Measurements from ENCODE around the gene MED23.

DNA sequence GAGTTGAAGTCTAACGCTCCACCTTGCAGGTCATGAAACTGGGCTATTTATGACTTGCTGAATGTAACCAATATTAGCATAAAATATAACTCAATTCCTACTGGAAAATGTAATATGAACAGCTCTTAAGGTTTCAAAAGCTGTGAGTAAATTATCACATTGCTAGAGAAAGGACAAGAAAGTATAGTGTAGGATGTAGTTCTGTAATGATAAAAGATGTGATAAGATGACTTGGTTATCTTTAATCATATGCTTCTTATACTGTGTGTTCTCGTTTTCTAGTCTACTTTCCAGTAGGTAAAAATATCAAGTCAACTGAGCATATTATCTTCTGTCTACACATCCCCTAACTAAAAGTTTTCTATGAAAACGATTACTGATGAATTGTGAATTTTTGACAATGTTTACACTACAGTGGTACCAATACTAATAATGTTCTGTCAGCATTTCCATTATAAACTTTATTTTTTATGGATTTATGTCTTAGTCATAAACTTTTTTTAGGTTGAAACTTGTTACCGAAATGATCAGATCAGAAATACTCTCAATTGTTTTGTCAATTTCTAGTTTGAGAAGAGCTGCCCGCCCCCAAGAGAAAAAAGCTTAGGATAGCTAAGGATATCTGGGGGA, 14.6 kb downstream of the MED23 start:
- TF ChIP-seq, protein P1, sequence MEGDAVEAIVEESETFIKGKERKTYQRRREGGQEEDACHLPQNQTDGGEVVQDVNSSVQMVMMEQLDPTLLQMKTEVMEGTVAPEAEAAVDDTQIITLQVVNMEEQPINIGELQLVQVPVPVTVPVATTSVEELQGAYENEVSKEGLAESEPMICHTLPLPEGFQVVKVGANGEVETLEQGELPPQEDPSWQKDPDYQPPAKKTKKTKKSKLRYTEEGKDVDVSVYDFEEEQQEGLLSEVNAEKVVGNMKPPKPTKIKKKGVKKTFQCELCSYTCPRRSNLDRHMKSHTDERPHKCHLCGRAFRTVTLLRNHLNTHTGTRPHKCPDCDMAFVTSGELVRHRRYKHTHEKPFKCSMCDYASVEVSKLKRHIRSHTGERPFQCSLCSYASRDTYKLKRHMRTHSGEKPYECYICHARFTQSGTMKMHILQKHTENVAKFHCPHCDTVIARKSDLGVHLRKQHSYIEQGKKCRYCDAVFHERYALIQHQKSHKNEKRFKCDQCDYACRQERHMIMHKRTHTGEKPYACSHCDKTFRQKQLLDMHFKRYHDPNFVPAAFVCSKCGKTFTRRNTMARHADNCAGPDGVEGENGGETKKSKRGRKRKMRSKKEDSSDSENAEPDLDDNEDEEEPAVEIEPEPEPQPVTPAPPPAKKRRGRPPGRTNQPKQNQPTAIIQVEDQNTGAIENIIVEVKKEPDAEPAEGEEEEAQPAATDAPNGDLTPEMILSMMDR (IDR thresholded peaks at IDR 0.05; ENCODE audit: low read depth, low read length) = no peak
- TF ChIP-seq, protein P2, sequence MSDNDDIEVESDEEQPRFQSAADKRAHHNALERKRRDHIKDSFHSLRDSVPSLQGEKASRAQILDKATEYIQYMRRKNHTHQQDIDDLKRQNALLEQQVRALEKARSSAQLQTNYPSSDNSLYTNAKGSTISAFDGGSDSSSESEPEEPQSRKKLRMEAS (IDR thresholded peaks at IDR 0.05; ENCODE audit: low read depth, low read length) = no peak
- TF ChIP-seq MYC (IDR thresholded peaks at IDR 0.05; ENCODE audit: low read depth, low read length) = no peak
- no peak for TF ChIP-seq POLR2A (IDR thresholded peaks at IDR 0.05; ENCODE audit: extremely low read depth, insufficient read length)
